ENCODE data around the gene BCAS4. TPM values are rescaled to one million over a fixed set of nuclear protein-coding genes. Genes with fewer than 3 reads are reported as not detected.

Gene BCAS4
- total and polyA plus RNA-seq, 3 donors from 2014 or later = 5.8 to 10.8 (median 7.6) TPM

DNA sequence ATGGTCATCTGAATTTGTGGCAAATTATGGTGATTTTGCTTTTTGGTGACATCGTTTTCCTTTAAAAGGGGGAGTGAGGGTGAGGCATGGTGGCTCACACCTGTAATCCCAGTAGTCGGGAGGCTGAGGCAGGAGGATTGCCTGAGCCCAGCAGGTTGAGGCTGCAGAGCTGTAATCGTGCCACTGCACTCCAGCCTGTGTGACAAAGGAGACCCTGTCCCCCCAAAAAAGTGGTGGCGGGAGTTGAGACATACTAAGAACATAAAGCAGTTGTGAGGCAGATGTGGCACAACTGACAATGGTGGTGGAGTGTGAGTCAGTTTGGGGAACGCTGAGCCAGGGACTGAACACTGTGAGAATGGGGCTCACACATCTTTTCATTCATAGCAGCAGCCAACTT is 90.9 kb downstream of the BCAS4 start:
- TF ChIP-seq, protein P1, sequence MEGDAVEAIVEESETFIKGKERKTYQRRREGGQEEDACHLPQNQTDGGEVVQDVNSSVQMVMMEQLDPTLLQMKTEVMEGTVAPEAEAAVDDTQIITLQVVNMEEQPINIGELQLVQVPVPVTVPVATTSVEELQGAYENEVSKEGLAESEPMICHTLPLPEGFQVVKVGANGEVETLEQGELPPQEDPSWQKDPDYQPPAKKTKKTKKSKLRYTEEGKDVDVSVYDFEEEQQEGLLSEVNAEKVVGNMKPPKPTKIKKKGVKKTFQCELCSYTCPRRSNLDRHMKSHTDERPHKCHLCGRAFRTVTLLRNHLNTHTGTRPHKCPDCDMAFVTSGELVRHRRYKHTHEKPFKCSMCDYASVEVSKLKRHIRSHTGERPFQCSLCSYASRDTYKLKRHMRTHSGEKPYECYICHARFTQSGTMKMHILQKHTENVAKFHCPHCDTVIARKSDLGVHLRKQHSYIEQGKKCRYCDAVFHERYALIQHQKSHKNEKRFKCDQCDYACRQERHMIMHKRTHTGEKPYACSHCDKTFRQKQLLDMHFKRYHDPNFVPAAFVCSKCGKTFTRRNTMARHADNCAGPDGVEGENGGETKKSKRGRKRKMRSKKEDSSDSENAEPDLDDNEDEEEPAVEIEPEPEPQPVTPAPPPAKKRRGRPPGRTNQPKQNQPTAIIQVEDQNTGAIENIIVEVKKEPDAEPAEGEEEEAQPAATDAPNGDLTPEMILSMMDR (IDR thresholded peaks at IDR 0.05) = no peak
- no peak for TF ChIP-seq POLR2A (IDR thresholded peaks at IDR 0.05)
- H3K4me1 ChIP-seq = no peaks in the 10 kb centered on the region
- 81 to 83% methylated on average over 5 of the region's 5 CpGs for WGBS, 2 donors

DNA sequence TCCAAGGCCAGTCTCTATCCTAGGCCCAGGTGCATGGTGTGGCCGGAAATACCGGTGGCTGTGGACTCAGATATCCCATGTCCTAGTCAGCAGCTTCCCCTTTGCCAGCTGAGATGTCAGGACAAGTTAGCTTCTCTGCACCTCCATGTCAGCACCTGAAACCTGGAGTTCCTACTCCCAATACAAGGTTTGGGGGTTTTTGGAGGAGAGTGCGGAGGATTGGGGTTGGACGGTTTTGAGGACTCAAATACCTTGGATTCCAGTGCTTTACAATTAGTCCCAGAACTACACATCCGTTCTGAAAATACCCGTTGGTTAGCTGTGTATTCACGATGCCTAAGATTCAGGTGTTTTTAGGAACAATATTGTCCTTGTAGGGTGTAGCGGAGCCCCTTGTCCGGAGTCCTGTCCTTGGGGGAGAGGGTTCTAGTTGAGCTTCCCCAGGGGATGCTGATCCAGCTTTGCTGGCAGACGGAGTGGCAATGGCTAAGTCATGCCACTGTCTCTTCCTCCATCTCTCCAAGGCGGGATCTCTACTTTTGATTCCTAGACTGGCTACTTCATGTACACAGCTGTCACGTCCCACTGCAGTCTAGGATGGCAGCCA is 91.4 kb downstream of the BCAS4 start:
- TF ChIP-seq POLR2A (IDR thresholded peaks at IDR 0.05) = no peak
- TF ChIP-seq, protein P1 (IDR thresholded peaks at IDR 0.05) = no peak
- H3K9me3 ChIP-seq = no peaks in the 10 kb centered on the region
- no peaks in the 10 kb centered on the region for H3K27me3 ChIP-seq
- DNase-seq = no peak
- no peaks in the 10 kb centered on the region for H3K36me3 ChIP-seq (ENCODE audit: low read depth, missing control alignments)
- H3K4me3 ChIP-seq = no peak overlapping the region
- 73 to 78% methylated on average over 11 to 12 of the region's 12 CpGs for WGBS, 2 donors
- intact Hi-C loops (cut with DNase I; ENCODE audit: low total_unique reads) = no loop called here
- H3K27ac ChIP-seq = no peak overlapping the region
- H3K4me1 ChIP-seq = no peaks in the 10 kb centered on the region

More for the DNA sequence above, 90.9 kb downstream of the BCAS4 start:
- Histone ChIP-seq H3K36me3 (ENCODE audit: low read depth, missing control alignments) (no peaks in the 10 kb centered on the region), H3K27me3 (no peaks in the 10 kb centered on the region), H3K4me3 (no peak overlapping the region), H3K27ac (no peak overlapping the region), H3K9me3 (no peaks in the 10 kb centered on the region)
- no peak for DNase-seq
- intact Hi-C loops (cut with DNase I; ENCODE audit: low total_unique reads) = no loop called here

DNA sequence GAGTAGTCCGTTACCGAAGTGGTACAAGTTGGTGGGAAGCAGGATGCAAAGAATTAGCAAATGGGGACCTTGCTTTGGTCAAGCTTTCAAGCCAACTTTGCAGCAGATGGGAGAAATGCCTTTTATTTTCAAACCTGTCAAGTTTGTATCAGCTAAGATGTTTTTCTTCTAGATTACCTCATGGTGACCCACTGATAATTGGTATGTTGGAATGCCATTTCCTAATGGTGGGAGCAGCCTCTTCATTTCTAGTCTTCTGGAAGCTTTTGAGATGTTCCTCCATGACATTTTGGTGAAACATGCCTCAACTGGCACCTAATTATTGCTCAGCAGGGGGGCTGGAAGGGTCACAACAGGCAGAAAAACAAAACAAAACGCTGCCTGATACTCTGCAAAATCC is 92.7 kb downstream of the BCAS4 start:
- H3K27me3 ChIP-seq = no peaks in the 10 kb centered on the region
- WGBS, 2 donors = 69 to 86% methylated on average over 3 of the region's 3 CpGs
- no peak overlapping the region for H3K4me3 ChIP-seq
- no peak overlapping the region for H3K27ac ChIP-seq
- no peak for TF ChIP-seq POLR2A (IDR thresholded peaks at IDR 0.05)
- TF ChIP-seq, protein P1 (IDR thresholded peaks at IDR 0.05) = no peak
- intact Hi-C loops (cut with DNase I; ENCODE audit: low total_unique reads) = no loop called here
- DNase-seq = no peak
- no peaks in the 10 kb centered on the region for H3K9me3 ChIP-seq
- H3K4me1 ChIP-seq = no peaks in the 10 kb centered on the region
- H3K36me3 ChIP-seq (ENCODE audit: low read depth, missing control alignments) = no peaks in the 10 kb centered on the region

DNA sequence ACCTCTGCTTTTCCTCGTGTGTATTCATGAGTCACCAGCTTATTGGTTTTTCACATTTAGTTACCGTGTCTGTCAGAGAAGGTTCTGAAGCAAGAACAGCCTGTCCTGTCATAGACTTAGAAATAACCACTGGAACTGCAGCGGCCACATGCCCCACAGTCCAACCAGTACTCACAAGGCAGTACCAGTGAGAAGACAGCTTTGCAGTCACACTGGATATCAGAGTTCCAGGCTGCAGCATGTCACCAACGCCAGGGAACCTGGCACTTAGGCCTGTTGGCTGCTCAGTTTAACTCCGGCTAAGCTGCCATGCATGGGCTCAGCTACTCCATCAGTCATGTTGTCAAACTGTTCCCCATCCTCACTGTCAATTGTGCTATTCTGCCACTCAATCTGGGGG is 96.3 kb downstream of the BCAS4 start:
- Histone ChIP-seq H3K4me1 (no peaks in the 10 kb centered on the region), H3K27me3 (no peaks in the 10 kb centered on the region), H3K9me3 (no peaks in the 10 kb centered on the region), H3K36me3 (ENCODE audit: low read depth, missing control alignments) (no peaks in the 10 kb centered on the region), H3K27ac (no peak overlapping the region), H3K4me3 (no peak overlapping the region)
- 77 to 81% methylated on average over 5 of the region's 5 CpGs for WGBS, 2 donors
- intact Hi-C loops (cut with DNase I; ENCODE audit: low total_unique reads) = no loop called here
- TF ChIP-seq, protein P1 (IDR thresholded peaks at IDR 0.05) = no peak
- TF ChIP-seq POLR2A (IDR thresholded peaks at IDR 0.05) = no peak
- DNase-seq = no peak

DNA sequence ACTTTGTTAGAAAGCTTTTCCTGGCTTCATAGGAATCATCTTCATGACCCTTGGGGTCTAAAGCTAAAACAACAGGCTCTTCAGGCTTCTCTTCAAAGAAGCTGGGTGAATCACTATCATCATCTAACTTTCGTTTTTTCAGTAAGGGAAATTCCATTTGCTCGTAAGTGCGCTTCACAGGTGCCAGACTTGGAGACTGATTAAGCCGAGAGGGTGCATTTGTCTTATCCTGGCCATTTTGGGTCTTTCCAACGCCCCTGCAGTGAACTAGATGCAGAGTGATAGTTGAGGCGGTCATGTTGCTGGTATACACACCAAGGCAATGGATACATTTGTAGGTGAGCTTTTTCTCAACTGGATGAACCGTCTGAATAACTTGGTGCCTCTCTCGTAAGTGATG is 97.5 kb downstream of the BCAS4 start:
- Histone ChIP-seq H3K9me3 (no peaks in the 10 kb centered on the region), H3K4me1 (no peaks in the 10 kb centered on the region), H3K27ac (no peak overlapping the region), H3K36me3 (ENCODE audit: low read depth, missing control alignments) (no peaks in the 10 kb centered on the region), H3K4me3 (no peak overlapping the region), H3K27me3 (no peaks in the 10 kb centered on the region)
- intact Hi-C loops (cut with DNase I; ENCODE audit: low total_unique reads) = no loop called here
- DNase-seq = no peak
- TF ChIP-seq, protein P1 (IDR thresholded peaks at IDR 0.05) = no peak
- no peak for TF ChIP-seq POLR2A (IDR thresholded peaks at IDR 0.05)
- whole genome bisulfite sequencing, 2 donors = 90 to 92% methylated on average over 8 of the region's 8 CpGs
